Type B pancreatic cell (in vitro differentiated cells): ENCODE data around the gene KRTAP4-9. TPM values are rescaled to one million over a fixed set of nuclear protein-coding genes. Genes with fewer than 3 reads are reported as not detected.
A peak's percentile ranks its signal among the peaks of the same experiment; 100 is the strongest.
"Not testable (repeated sequence)": the region's sequence is repeated elsewhere in the genome, so short reads cannot be mapped to it uniquely, and the experiment has no call there.

Source experiments
- DNase-seq: peaks from one replicate; pipeline ENCODE4 v3.0.0; 2021; ENCODE audit warnings: mixed read lengths; ENCODE audit not compliant: unreplicated experiment; ENCODE audit errors: extremely low spot score
- H3K27ac Mint-ChIP-seq: 2 replicates; pipeline ENCODE4 v1.8.0; 2021; ENCODE audit warnings: mild to moderate bottlenecking, mixed read lengths
- H3K27me3 Mint-ChIP-seq: 2 replicates; pipeline ENCODE4 v1.8.0; 2021; ENCODE audit warnings: mixed read lengths
- H3K36me3 Mint-ChIP-seq: 2 replicates; pipeline ENCODE4 v1.8.0; 2021; ENCODE audit warnings: mixed read lengths
- H3K4me1 Mint-ChIP-seq: one replicate; pipeline ENCODE4 v1.8.0; 2021; ENCODE audit warnings: mixed read lengths; ENCODE audit not compliant: unreplicated experiment
- H3K4me3 Mint-ChIP-seq: 2 replicates; pipeline ENCODE4 v1.8.0; 2021; ENCODE audit warnings: mild to moderate bottlenecking, mixed read lengths
- H3K9me3 Mint-ChIP-seq: 2 replicates; pipeline ENCODE4 v1.8.0; 2021; ENCODE audit warnings: mixed read lengths
- long read RNA-seq: library from polyadenylated mRNA; unstranded; transcript quantifications from one replicate; pipeline ENCODE4 v2.0.0, GENCODE V29; 2020
- total RNA-seq: library from RNA; stranded (reverse); gene quantifications from 2 replicates; pipeline ENCODE4 v1.2.1, GENCODE V29; 2021; ENCODE audit warnings: low replicate concordance
- TF ChIP-seq, protein P1 (sequence below): fragments of 200-600 bp; sonication (generic); conservative IDR thresholded peaks from 2 replicates; pipeline ENCODE4 v1.5.0; 2021; ENCODE audit warnings: antibody characterized with exemption, mild to moderate bottlenecking

KRTAP4-9 gene
- total RNA-seq, result not detected in 2 replicates
- long read RNA-seq, result 0 reads

DNA sequence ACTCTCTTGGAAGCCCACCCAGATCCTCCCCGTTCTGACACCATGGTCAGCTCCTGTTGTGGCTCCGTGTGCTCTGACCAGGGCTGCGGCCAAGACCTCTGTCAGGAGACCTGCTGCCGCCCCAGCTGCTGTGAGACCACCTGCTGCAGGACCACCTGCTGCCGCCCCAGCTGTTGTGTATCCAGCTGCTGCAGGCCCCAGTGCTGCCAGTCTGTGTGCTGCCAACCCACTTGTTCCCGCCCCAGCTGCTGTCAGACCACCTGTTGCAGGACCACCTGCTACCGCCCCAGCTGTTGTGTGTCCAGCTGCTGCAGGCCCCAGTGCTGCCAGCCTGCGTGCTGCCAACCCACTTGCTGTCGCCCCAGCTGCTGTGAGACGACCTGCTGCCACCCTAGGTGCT is at the start of gene KRTAP4-9:
KRTAP4-9 (plus strand) TSS at position 43 of the 400 bp plus-strand sequence; CDS start at position 43, 0 bp downstream.
- not testable (repeated sequence) for H3K4me1 Mint-ChIP-seq, H3K27me3 Mint-ChIP-seq, H3K9me3 Mint-ChIP-seq, H3K4me3 Mint-ChIP-seq, H3K36me3 Mint-ChIP-seq, DNase-seq, H3K27ac Mint-ChIP-seq

DNA sequence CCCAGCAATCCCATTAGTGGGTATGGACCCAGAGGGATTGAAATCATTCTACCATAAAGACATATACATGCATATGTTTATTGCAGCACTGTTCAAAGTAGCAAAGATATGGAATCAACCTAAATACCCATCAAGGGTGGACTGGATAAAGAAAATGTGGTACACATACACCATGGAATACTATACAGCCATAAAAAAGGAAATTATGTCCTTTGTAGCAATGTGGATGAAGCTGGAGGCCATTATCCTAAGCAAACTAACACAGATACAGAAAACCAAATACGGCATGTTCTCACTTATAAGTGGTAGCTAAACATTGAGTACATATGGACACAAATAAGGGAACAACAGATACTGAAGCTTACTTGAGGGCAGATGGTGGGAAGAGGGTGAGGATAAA is 47.6 kb upstream of the KRTAP4-9 start:
- no peak overlapping the region for H3K27ac Mint-ChIP-seq
- peaks cover 10% of the 10 kb centered on the region for H3K9me3 Mint-ChIP-seq
- no peaks in the 10 kb centered on the region for H3K36me3 Mint-ChIP-seq
- DNase-seq, result no peak
- peaks cover 18% of the 10 kb centered on the region for H3K4me1 Mint-ChIP-seq
- H3K27me3 Mint-ChIP-seq, result no peaks in the 10 kb centered on the region
- H3K4me3 Mint-ChIP-seq, result no peak overlapping the region
- TF ChIP-seq, protein P1, sequence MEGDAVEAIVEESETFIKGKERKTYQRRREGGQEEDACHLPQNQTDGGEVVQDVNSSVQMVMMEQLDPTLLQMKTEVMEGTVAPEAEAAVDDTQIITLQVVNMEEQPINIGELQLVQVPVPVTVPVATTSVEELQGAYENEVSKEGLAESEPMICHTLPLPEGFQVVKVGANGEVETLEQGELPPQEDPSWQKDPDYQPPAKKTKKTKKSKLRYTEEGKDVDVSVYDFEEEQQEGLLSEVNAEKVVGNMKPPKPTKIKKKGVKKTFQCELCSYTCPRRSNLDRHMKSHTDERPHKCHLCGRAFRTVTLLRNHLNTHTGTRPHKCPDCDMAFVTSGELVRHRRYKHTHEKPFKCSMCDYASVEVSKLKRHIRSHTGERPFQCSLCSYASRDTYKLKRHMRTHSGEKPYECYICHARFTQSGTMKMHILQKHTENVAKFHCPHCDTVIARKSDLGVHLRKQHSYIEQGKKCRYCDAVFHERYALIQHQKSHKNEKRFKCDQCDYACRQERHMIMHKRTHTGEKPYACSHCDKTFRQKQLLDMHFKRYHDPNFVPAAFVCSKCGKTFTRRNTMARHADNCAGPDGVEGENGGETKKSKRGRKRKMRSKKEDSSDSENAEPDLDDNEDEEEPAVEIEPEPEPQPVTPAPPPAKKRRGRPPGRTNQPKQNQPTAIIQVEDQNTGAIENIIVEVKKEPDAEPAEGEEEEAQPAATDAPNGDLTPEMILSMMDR, result no peak

DNA sequence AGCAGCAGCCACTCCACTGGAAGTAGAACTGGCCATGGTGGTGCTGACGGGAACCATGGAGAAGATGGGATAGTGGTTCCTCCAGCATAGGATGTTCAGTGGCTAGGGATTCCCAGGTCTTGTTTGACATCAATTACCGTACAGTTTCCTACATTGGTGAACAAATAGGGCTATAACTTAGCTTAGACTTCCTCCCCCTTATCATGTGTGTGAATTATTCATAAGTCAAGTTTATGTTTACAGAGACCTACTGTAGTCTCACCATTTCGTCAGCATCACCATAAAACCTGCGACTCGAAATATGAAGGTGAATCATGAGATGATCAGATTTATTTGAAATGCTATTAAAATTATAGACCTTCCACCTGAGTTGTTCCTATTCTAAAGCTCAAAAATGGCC is 46.4 kb upstream of the KRTAP4-9 start:
- H3K4me3 Mint-ChIP-seq, result no peak overlapping the region
- H3K4me1 Mint-ChIP-seq, result peaks cover 18% of the 10 kb centered on the region
- H3K9me3 Mint-ChIP-seq, result peaks cover 10% of the 10 kb centered on the region
- no peak overlapping the region for H3K27ac Mint-ChIP-seq
- TF ChIP-seq, protein P1, result no peak
- H3K27me3 Mint-ChIP-seq, result no peaks in the 10 kb centered on the region
- H3K36me3 Mint-ChIP-seq, result no peaks in the 10 kb centered on the region
- no peak for DNase-seq

DNA sequence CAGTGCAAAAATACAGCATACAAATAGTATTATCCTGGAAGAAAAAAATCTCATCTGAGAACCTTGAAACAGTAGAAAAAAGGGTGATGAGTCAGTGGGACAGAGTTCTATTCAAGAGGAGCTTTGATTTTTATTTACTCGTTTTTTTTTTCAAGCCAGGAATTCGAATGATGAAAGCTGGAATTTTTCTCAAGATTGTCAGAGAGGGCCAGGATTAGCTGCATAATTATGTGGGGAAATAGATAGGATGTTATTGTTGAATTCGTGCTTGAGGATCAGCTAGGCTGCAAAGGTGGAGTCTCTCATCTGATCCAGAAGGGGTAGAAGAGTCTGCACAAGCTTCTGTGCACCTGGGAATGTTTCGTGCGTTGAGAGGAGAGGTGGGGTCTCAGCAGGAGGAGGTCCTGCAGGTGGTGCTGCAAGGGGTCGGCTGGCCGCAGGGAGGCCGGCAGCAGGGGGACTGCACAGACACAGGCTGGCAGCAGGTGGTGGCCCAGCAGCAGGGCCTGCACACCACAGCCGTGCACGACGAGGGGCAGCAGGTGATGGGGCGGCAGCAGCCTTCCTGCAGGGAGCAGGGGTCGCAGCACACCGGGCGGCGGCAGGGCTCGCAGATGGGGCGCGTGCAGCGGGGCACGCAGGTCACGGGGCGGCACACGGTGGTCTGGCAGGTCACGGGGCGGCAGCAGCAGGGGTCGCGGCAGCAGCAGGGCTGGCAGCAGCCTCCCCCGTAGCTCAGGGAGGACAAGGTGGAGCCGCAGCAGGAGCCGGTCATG is 45.7 kb upstream of the KRTAP4-9 start:
- not testable (repeated sequence) for H3K9me3 Mint-ChIP-seq, H3K27ac Mint-ChIP-seq, H3K27me3 Mint-ChIP-seq, H3K4me3 Mint-ChIP-seq, H3K36me3 Mint-ChIP-seq, DNase-seq
- H3K4me1 Mint-ChIP-seq, result peaks cover 18% of the 10 kb centered on the region

DNA sequence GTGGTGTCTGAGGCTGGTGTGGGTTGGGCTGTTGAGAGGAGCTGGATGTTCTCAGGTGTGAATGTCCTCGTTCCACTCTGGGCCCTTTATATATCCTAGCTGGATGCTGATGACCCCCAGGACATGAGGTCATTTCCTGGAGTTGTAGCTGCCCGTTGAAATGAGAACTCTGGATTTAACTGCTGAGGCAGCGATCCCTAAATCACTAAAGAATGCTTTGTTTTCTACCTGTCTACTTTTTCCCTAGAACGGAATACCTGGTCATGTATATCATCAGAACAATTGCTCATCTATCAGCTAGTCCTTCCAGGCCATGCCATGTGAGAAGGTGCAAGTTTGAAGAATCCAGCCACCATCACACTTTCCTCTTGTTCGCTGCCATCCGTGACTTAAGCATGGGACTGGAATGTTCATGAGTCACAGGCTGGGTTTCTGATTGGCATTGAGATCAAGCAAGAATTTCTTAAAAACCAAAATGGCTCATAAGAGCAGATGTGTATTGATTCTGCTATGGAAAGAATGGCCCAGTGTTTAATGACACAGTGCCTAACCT is 45.1 kb upstream of the KRTAP4-9 start, which contains the start of gene KRTAP2-3:
KRTAP2-3 (minus strand) TSS at position 63 of the 553 bp plus-strand sequence. CDS start 64 bp downstream, outside the sequence.
- Mint-ChIP-seq H3K27ac (peak within 1 kb of the TSS; percentile 53), H3K4me3 (no peak within 1 kb of the TSS), H3K27me3 (no peaks in the 10 kb centered on the region), H3K36me3 (no peaks in the 10 kb centered on the region), H3K9me3 (peaks cover 10% of the 10 kb centered on the region), H3K4me1 (peaks cover 18% of the 10 kb centered on the region)
- no peak for DNase-seq
- TF ChIP-seq, protein P1, result no peak

DNA sequence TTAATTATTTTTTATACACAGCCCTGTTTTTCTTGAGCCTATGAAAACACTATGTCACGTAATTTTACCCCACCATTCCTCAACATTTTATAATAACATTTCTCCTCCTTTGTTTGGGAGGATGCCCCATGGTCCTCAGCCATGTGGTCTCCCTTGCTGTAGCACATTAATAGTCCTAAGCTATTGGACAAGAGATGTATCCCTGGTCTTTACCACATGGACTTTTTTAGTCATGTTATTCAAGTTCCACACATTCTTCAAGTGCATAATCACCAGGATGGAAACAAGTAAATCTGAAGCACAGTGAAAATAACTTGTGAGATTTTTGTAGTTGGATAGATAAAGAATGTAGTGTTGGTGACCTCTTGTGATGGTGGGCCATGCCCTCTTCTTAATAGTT is 43.2 kb upstream of the KRTAP4-9 start:
- no peak for DNase-seq
- TF ChIP-seq, protein P1, result no peak
- H3K4me3 Mint-ChIP-seq, result no peak overlapping the region
- H3K27ac Mint-ChIP-seq, result no peak overlapping the region
- peaks cover 20% of the 10 kb centered on the region for H3K4me1 Mint-ChIP-seq
- H3K9me3 Mint-ChIP-seq, result peaks cover 10% of the 10 kb centered on the region
- H3K36me3 Mint-ChIP-seq, result no peaks in the 10 kb centered on the region
- no peaks in the 10 kb centered on the region for H3K27me3 Mint-ChIP-seq
